Measurements from ENCODE around the gene FBRSL1.

FBRSL1 gene

GRCh38 chr12:132520421-132521199 lies 30.7 kb downstream of the FBRSL1 start:
- H3K27me3 ChIP-seq (replicated peaks; ENCODE audit: control insufficient read depth, insufficient read depth, low read length) = no peaks in the 10 kb centered on the region
- no peak for DNase-seq (ENCODE audit: low read depth)
- peaks cover 5% of the 10 kb centered on the region for H3K4me1 ChIP-seq (ENCODE audit: control insufficient read depth, insufficient read depth, low read length)
- peaks cover 10% of the 10 kb centered on the region for H3K36me3 ChIP-seq (ENCODE audit: control insufficient read depth, insufficient read depth, low read length, severe bottlenecking)
- no peak overlapping the region for H3K9ac ChIP-seq (ENCODE audit: low read length)
- H3K9me3 ChIP-seq (ENCODE audit: control insufficient read depth, low read length) = no peaks in the 10 kb centered on the region
- no peak overlapping the region for H3K4me3 ChIP-seq (ENCODE audit: low read length)

GRCh38 chr12:132521200-132521580 lies 31.2 kb downstream of the FBRSL1 start:
- Histone ChIP-seq H3K9ac (ENCODE audit: low read length) (no peak overlapping the region), H3K4me3 (ENCODE audit: low read length) (no peak overlapping the region), H3K4me1 (ENCODE audit: control insufficient read depth, insufficient read depth, low read length) (peaks cover 5% of the 10 kb centered on the region), H3K36me3 (ENCODE audit: control insufficient read depth, insufficient read depth, low read length, severe bottlenecking) (peaks cover 10% of the 10 kb centered on the region), H3K27me3 (replicated peaks; ENCODE audit: control insufficient read depth, insufficient read depth, low read length) (no peaks in the 10 kb centered on the region), H3K9me3 (ENCODE audit: control insufficient read depth, low read length) (no peaks in the 10 kb centered on the region)
- no peak for DNase-seq (ENCODE audit: low read depth)

- Histone ChIP-seq H3K9me3 (ENCODE audit: control insufficient read depth, low read length) (no peaks in the 10 kb centered on the region), H3K4me3 (ENCODE audit: low read length) (no peak overlapping the region), H3K27me3 (replicated peaks; ENCODE audit: control insufficient read depth, insufficient read depth, low read length) (no peaks in the 10 kb centered on the region), H3K4me1 (ENCODE audit: control insufficient read depth, insufficient read depth, low read length) (peaks cover 5% of the 10 kb centered on the region), H3K9ac (ENCODE audit: low read length) (no peak overlapping the region), H3K36me3 (ENCODE audit: control insufficient read depth, insufficient read depth, low read length, severe bottlenecking) (peaks cover 10% of the 10 kb centered on the region)
- DNase-seq (ENCODE audit: low read depth) = no peak
Observed at GRCh38 chr12:132521712-132522292, 31.9 kb downstream of the FBRSL1 start.

DNA sequence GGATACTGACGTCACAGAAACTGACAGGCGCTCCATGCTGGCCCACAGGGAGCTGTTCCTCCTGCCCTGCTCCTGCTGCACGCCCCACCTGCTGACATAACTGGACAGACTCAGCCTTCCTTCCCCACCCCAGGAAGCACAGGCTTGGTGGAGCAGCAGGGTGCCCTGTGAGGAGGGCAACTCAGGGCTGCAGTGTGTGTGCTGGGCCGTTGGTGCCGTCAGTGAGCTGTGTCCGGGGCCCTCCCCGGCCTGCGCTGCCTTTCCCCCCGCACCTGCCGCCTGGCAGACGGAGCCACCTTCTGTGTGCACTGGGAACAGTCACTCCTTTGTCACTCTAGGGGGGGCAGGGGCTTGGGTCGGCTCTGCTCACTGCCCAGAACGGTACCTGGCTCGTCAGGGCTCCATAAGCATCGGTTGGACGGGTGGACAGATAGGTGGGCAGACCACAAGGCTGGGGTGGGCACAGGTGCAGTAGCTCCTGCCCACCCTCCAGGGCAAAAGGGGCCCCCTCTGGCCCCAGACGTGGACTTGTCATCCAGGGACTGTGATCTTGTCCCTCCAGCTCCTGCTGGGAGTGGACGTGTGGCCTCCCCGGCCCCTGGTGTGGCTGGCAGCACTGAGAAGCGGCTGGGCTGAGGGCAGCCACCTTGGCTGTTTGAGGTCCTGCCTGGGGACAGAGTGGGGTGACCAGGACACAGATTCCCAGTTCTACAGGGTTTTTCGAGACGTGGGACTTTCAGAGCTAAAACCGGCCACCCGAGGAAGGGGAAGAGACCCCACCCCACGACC lies 32.8 kb downstream of the FBRSL1 start:
- no peak overlapping the region for H3K9ac ChIP-seq (ENCODE audit: low read length)
- no peak for DNase-seq (ENCODE audit: low read depth)
- no peak overlapping the region for H3K4me3 ChIP-seq (ENCODE audit: low read length)
- H3K4me1 ChIP-seq (ENCODE audit: control insufficient read depth, insufficient read depth, low read length) = peaks cover 5% of the 10 kb centered on the region
- H3K27me3 ChIP-seq (replicated peaks; ENCODE audit: control insufficient read depth, insufficient read depth, low read length) = no peaks in the 10 kb centered on the region
- no peaks in the 10 kb centered on the region for H3K9me3 ChIP-seq (ENCODE audit: control insufficient read depth, low read length)
- H3K36me3 ChIP-seq (ENCODE audit: control insufficient read depth, insufficient read depth, low read length, severe bottlenecking) = peaks cover 10% of the 10 kb centered on the region

DNA sequence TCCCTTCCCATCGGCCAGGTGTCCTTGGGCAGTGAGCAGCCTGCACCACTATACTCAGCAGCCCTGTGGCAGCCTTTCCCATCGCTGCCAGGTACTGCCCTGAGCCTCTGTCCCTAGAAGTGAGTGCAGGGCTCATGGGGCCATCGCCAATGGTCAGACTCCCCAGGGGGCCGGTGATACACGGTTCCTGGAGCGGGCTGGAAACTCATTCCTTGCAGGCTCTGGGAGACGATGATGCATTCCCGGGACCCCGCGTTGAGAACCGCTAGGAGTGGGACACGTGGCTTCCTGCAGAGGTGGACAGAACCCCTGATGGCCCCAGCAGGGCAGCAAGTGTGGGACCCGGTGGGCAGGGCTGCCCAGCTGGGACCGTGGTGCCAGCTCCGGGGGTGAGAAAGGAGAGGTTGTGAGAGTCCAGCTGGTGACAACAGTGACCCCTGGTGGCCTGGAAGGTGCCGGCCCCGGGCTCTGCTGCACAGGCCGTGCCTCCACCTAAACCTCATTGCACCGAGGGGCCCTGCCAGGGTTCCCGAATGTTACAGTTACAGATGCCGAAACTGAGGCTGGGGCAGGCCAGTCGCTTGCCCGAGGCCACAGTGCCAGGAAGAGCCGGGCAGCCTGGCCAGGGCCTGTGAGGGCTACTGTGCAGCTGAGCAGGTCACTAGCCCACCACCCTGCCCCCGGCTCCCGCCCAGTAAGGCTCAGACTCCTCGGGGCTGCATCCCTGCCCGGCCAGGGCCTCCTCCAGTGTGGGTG lies 33.8 kb downstream of the FBRSL1 start:
- Histone ChIP-seq H3K27me3 (replicated peaks; ENCODE audit: control insufficient read depth, insufficient read depth, low read length) (no peaks in the 10 kb centered on the region), H3K9me3 (ENCODE audit: control insufficient read depth, low read length) (no peaks in the 10 kb centered on the region), H3K36me3 (ENCODE audit: control insufficient read depth, insufficient read depth, low read length, severe bottlenecking) (peaks cover 2% of the 10 kb centered on the region), H3K4me1 (ENCODE audit: control insufficient read depth, insufficient read depth, low read length) (peaks cover 5% of the 10 kb centered on the region), H3K9ac (ENCODE audit: low read length) (no peak overlapping the region), H3K4me3 (ENCODE audit: low read length) (no peak overlapping the region)
- peak; percentile 79 for DNase-seq (ENCODE audit: low read depth)

- H3K36me3 ChIP-seq (ENCODE audit: control insufficient read depth, insufficient read depth, low read length, severe bottlenecking) = no peaks in the 10 kb centered on the region
- H3K9ac ChIP-seq (ENCODE audit: low read length) = no peak overlapping the region
- no peak overlapping the region for H3K4me3 ChIP-seq (ENCODE audit: low read length)
- peaks cover 5% of the 10 kb centered on the region for H3K4me1 ChIP-seq (ENCODE audit: control insufficient read depth, insufficient read depth, low read length)
- no peaks in the 10 kb centered on the region for H3K27me3 ChIP-seq (replicated peaks; ENCODE audit: control insufficient read depth, insufficient read depth, low read length)
- H3K9me3 ChIP-seq (ENCODE audit: control insufficient read depth, low read length) = no peaks in the 10 kb centered on the region
- no peak for DNase-seq (ENCODE audit: low read depth)
Observed at GRCh38 chr12:132524405-132524804, 34.5 kb downstream of the FBRSL1 start.

DNA sequence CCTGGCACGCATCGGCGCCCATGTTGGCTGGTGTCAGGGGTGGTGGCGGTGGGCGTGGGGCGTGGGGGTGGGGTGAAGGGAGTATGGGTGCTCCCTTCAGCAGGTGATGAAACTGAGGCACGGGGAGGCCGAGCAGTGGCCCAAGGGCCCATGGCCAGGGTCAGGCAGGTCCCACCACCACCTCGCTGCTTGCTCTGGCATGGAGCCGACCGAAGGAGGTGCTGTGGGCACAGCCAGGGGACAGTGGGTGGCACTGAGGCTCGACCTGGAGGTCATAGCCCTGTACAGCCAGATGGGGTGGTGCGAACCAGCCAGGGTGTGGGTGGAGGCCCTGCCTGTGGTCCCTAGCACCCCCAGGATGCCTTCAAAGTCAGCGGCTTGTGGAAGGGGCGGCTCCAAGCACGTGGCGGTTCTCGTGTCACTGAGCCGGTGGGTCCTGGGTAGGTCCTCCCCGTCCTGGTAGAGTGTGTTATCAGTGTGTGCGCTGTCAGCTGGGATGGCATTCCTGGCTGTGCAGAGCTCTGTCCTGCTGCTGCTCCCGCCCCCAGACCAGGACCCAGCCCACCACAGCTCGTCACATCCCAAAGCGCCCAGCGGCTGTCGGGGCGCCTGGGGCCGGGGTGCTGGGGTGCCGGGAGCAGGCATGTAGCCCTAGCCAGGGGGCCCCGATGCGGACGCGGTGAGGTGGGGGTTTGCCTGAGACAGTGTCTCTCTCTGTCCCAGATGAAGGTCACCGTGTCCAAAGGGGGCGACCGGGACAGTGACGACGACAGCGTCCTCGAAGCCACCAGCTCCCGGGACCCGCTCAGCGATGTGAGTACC lies 35.3 kb downstream of the FBRSL1 start:
- H3K36me3 ChIP-seq (ENCODE audit: control insufficient read depth, insufficient read depth, low read length, severe bottlenecking) = no peaks in the 10 kb centered on the region
- no peak overlapping the region for H3K4me3 ChIP-seq (ENCODE audit: low read length)
- no peaks in the 10 kb centered on the region for H3K9me3 ChIP-seq (ENCODE audit: control insufficient read depth, low read length)

GRCh38 chr12:132525833-132526455 lies 36.0 kb downstream of the FBRSL1 start:
- H3K4me3 ChIP-seq (ENCODE audit: low read length) = no peak overlapping the region
- no peaks in the 10 kb centered on the region for H3K36me3 ChIP-seq (ENCODE audit: control insufficient read depth, insufficient read depth, low read length, severe bottlenecking)
- no peaks in the 10 kb centered on the region for H3K9me3 ChIP-seq (ENCODE audit: control insufficient read depth, low read length)
- H3K27me3 ChIP-seq (replicated peaks; ENCODE audit: control insufficient read depth, insufficient read depth, low read length) = no peaks in the 10 kb centered on the region
- no peak overlapping the region for H3K9ac ChIP-seq (ENCODE audit: low read length)
- H3K4me1 ChIP-seq (ENCODE audit: control insufficient read depth, insufficient read depth, low read length) = peaks cover 5% of the 10 kb centered on the region
- no peak for DNase-seq (ENCODE audit: low read depth)

More for the DNA sequence above, 35.3 kb downstream of the FBRSL1 start:
- H3K9ac ChIP-seq (ENCODE audit: low read length) = no peak overlapping the region
- DNase-seq (ENCODE audit: low read depth) = no peak
- H3K4me1 ChIP-seq (ENCODE audit: control insufficient read depth, insufficient read depth, low read length) = peaks cover 5% of the 10 kb centered on the region
- no peaks in the 10 kb centered on the region for H3K27me3 ChIP-seq (replicated peaks; ENCODE audit: control insufficient read depth, insufficient read depth, low read length)

DNA sequence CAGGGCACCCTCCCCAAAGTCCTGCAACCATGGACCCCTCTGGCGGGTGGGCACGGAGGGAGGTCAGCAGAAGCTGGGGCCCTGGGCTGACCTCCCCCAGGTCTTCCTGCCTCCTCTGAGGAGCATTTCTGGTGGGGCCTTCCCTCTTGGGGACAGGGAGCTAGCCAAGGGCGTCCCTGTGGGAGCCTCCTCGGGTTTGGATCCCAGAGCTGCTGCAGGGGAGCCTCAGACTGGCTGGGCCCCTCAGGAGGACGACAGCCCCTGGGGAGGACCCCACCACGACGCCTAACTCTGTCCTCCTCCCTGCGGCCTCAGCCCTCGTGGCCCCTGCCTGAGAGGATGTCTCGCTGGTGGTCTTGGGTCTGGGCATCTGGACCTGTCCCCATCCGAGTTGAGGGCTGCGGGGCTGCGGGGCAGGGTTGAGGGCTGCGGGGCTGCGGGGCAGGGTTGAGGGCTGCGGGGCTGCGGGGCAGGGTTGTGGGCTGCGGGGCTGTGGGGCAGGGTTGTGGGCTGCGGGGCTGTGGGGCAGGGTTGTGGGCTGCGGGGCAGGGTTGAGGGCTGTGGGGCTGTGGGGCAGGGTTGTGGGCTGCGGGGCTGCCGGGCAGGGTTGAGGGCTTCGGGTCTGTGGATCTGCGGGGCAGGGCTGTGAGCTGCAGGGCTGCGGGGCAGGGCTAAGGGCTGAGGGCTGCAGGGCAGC lies 37.4 kb downstream of the FBRSL1 start:
- no peak for DNase-seq (ENCODE audit: low read depth)
- Histone ChIP-seq H3K9me3 (ENCODE audit: control insufficient read depth, low read length) (no peaks in the 10 kb centered on the region), H3K9ac (ENCODE audit: low read length) (no peak overlapping the region), H3K36me3 (ENCODE audit: control insufficient read depth, insufficient read depth, low read length, severe bottlenecking) (no peaks in the 10 kb centered on the region), H3K4me3 (ENCODE audit: low read length) (no peak overlapping the region), H3K4me1 (ENCODE audit: control insufficient read depth, insufficient read depth, low read length) (peaks cover 5% of the 10 kb centered on the region), H3K27me3 (replicated peaks; ENCODE audit: control insufficient read depth, insufficient read depth, low read length) (no peaks in the 10 kb centered on the region)

DNA sequence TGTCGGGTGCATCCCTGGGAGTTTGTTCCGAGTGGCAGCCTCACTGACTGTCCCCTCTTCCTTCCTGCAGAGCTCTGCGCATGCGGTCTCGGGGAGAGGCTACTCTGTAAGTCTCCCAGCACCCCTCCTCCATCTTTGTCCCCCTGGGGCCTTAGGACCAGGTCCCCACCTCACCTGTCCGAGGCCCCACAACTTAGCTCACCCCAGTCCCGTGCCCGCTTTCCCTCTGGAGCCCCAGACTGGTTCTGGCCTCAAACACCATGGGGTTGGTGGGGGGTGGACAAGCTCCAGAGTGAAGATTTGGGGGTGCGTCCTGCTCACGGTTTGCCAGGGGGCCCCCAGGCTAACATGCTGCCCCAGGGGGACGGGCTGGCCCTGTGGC lies 37.9 kb downstream of the FBRSL1 start:
- H3K9ac ChIP-seq (ENCODE audit: low read length) = no peak overlapping the region

More for the DNA sequence above, 37.9 kb downstream of the FBRSL1 start:
- Histone ChIP-seq H3K27me3 (replicated peaks; ENCODE audit: control insufficient read depth, insufficient read depth, low read length) (no peaks in the 10 kb centered on the region), H3K4me3 (ENCODE audit: low read length) (no peak overlapping the region), H3K4me1 (ENCODE audit: control insufficient read depth, insufficient read depth, low read length) (peaks cover 5% of the 10 kb centered on the region), H3K36me3 (ENCODE audit: control insufficient read depth, insufficient read depth, low read length, severe bottlenecking) (no peaks in the 10 kb centered on the region), H3K9me3 (ENCODE audit: control insufficient read depth, low read length) (no peaks in the 10 kb centered on the region)
- DNase-seq (ENCODE audit: low read depth) = no peak
